Forelimb muscle (tissue), 1 donor: ENCODE measurements around the gene RNU5D-1. TPM values are rescaled to one million over a fixed set of nuclear protein-coding genes. Genes with fewer than 3 reads are reported as not detected.
A peak's percentile ranks its signal among the peaks of the same experiment; 100 is the strongest.

Source experiments
- DNase-seq: peaks from one replicate; pipeline ENCODE4 v3.0.0-alpha.2; 2013; ENCODE audit warnings: low read depth
- polyA plus RNA-seq: library from polyadenylated mRNA; unstranded; fragments of 120-200 nt; gene quantifications from one replicate; pipeline ENCODE4 v1.2.1, GENCODE V29; 2013; ENCODE audit not compliant: insufficient read length

The RNU5D-1 gene
- polyA plus RNA-seq, 1 donor: not detected

GRCh38 chr1:44733365-44733764 is 2.4 kb upstream of the RNU5D-1 start:
- DNase-seq: no peak

GRCh38 chr1:44724955-44725698 is 5.8 kb downstream of the RNU5D-1 start:
- DNase-seq: no peak

- no peak for DNase-seq
Measured at GRCh38 chr1:44724296-44724954, 6.5 kb downstream of the RNU5D-1 start.

GRCh38 chr1:44723496-44724295 is 7.3 kb downstream of the RNU5D-1 start:
- no peak for DNase-seq

- DNase-seq: no peak
Measured at GRCh38 chr1:44723064-44723463, 7.9 kb downstream of the RNU5D-1 start.

- no peak for DNase-seq
Measured at GRCh38 chr1:44721485-44722361, 9.2 kb downstream of the RNU5D-1 start.

- DNase-seq: no peak
Measured at GRCh38 chr1:44720281-44720680, 10.7 kb downstream of the RNU5D-1 start.

- DNase-seq: no peak
Measured at GRCh38 chr1:44719318-44719717, 11.7 kb downstream of the RNU5D-1 start.

- DNase-seq: no peak
Measured at GRCh38 chr1:44718091-44718490, 12.9 kb downstream of the RNU5D-1 start.

- no peak for DNase-seq
Measured at GRCh38 chr1:44717653-44718052, 13.3 kb downstream of the RNU5D-1 start.

- DNase-seq: no peak
Measured at GRCh38 chr1:44717156-44717555, 13.8 kb downstream of the RNU5D-1 start.

- no peak for DNase-seq
Measured at GRCh38 chr1:44714944-44715571, 15.9 kb downstream of the RNU5D-1 start.

GRCh38 chr1:44714532-44714931 is 16.4 kb downstream of the RNU5D-1 start:
- no peak for DNase-seq

- DNase-seq: no peak
Measured at GRCh38 chr1:44713321-44713781, 17.6 kb downstream of the RNU5D-1 start.

GRCh38 chr1:44707959-44708831 is 22.8 kb downstream of the RNU5D-1 start:
- peak; percentile 20 for DNase-seq

- no peak for DNase-seq
Measured at GRCh38 chr1:44707112-44707881, 23.7 kb downstream of the RNU5D-1 start.

GRCh38 chr1:44705938-44706337 is 25.0 kb downstream of the RNU5D-1 start:
- DNase-seq: no peak

GRCh38 chr1:44705470-44705869 is 25.5 kb downstream of the RNU5D-1 start:
- DNase-seq: no peak

GRCh38 chr1:44701141-44701573 is 29.8 kb downstream of the RNU5D-1 start:
- no peak for DNase-seq
